Adipocyte (in vitro differentiated cells): ENCODE measurements around the gene VTCN1.
A peak's percentile ranks its signal among the peaks of the same experiment; 100 is the strongest.

Experiments
- DNase-seq: peaks from one replicate; pipeline ENCODE4 v3.0.0-alpha.2; 2015; ENCODE audit warnings: low read depth
- H3K27me3 ChIP-seq: replicated peaks from 2 replicates; pipeline ENCODE4 v1.7.0; 2013; ENCODE audit warnings: mild to moderate bottlenecking, low read length, moderate library complexity; ENCODE audit not compliant: control insufficient read depth, insufficient read depth
- H3K36me3 ChIP-seq: 2 replicates; pipeline ENCODE4 v1.7.0; 2013; ENCODE audit warnings: low read length, mild to moderate bottlenecking, moderate library complexity; ENCODE audit not compliant: control insufficient read depth, insufficient read depth, severe bottlenecking
- H3K4me1 ChIP-seq: 2 replicates; pipeline ENCODE4 v1.7.0; 2013; ENCODE audit warnings: mild to moderate bottlenecking, low read length, moderate library complexity; ENCODE audit not compliant: control insufficient read depth, insufficient read depth
- H3K4me3 ChIP-seq: 2 replicates; pipeline ENCODE4 v1.7.0; 2013; ENCODE audit warnings: mild to moderate bottlenecking, low read length, moderate library complexity
- H3K9ac ChIP-seq: 2 replicates; pipeline ENCODE4 v1.7.0; 2013; ENCODE audit warnings: mild to moderate bottlenecking, low read length, moderate library complexity
- H3K9me3 ChIP-seq: 2 replicates; pipeline ENCODE4 v1.7.0; 2013; ENCODE audit warnings: mild to moderate bottlenecking, low read length, moderate library complexity; ENCODE audit not compliant: control insufficient read depth

VTCN1 gene

DNA sequence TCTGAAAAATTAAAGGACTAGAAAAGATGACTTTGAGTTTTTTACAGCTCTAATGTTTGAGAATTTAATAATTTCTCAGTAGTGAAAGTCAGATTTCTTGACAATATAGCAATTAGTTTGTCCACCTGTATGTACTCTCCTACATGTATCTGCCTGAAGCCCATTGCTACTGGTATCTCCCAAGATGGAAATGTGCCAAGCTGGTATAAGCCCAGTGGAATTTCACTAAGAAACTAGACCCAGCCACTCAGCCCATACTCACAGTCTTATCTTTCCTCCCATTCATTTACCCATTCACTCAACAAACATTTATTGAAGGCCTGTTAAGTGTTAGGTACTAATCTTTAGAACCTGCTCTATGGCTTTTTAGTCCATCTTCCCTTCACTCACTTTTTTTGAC lies 67.6 kb downstream of the VTCN1 start:
- no peak for DNase-seq
- H3K4me1 ChIP-seq, result peaks cover 21% of the 10 kb centered on the region
- no peaks in the 10 kb centered on the region for H3K36me3 ChIP-seq
- H3K9me3 ChIP-seq, result no peaks in the 10 kb centered on the region
- no peak overlapping the region for H3K9ac ChIP-seq
- no peaks in the 10 kb centered on the region for H3K27me3 ChIP-seq
- no peak overlapping the region for H3K4me3 ChIP-seq

- no peak overlapping the region for H3K4me3 ChIP-seq
- H3K36me3 ChIP-seq, result no peaks in the 10 kb centered on the region
- no peak for DNase-seq
- H3K4me1 ChIP-seq, result peaks cover 13% of the 10 kb centered on the region
- H3K9ac ChIP-seq, result no peak overlapping the region
- no peaks in the 10 kb centered on the region for H3K27me3 ChIP-seq
- no peaks in the 10 kb centered on the region for H3K9me3 ChIP-seq
These were observed 68.5 kb downstream of the VTCN1 start for GRCh38 chr1:117142200-117142599.

DNA sequence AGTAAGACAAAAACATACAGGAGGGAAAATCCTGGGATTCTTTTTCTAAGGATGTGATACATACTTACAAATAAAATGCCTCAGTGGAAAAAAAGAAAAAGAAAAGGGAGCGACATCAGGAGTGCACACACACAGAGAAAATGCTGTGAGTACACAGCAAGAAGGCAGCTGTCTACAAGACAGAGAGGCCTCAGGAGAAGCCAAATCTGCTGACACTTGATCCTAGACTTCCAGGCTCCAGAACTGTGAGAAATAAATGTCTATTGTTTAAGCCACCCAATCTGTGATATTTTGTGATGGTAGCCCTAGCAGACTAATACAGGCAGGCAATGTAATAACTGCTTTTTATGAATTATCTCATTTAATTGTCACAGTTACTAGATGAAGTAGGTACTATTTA lies 72.2 kb downstream of the VTCN1 start:
- no peak overlapping the region for H3K9ac ChIP-seq
- no peaks in the 10 kb centered on the region for H3K27me3 ChIP-seq
- no peaks in the 10 kb centered on the region for H3K36me3 ChIP-seq
- H3K4me1 ChIP-seq, result no peaks in the 10 kb centered on the region
- H3K4me3 ChIP-seq, result no peak overlapping the region
- H3K9me3 ChIP-seq, result no peaks in the 10 kb centered on the region
- no peak for DNase-seq

DNA sequence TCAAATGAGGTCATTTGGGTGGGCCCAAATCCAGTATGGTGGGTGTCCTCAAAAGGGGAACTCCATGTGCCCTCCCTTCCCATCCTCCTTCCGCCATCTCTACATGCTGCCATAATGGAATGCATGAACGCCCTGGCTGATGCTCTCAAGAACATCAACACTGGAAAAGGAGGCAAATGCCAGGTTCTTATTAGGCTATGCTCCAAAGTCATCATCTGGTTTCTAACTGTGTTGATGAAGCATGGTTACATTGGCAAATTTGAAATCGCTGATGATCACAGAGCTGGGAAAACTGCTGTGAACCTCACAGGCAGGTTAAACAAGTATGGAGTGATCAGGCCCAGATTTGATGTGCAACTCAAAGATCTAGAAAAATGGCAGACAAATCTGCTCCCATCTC lies 72.6 kb downstream of the VTCN1 start:
- Histone ChIP-seq H3K4me3 (no peak overlapping the region), H3K9me3 (no peaks in the 10 kb centered on the region), H3K36me3 (no peaks in the 10 kb centered on the region), H3K4me1 (no peaks in the 10 kb centered on the region), H3K9ac (no peak overlapping the region), H3K27me3 (no peaks in the 10 kb centered on the region)
- DNase-seq, result no peak

DNA sequence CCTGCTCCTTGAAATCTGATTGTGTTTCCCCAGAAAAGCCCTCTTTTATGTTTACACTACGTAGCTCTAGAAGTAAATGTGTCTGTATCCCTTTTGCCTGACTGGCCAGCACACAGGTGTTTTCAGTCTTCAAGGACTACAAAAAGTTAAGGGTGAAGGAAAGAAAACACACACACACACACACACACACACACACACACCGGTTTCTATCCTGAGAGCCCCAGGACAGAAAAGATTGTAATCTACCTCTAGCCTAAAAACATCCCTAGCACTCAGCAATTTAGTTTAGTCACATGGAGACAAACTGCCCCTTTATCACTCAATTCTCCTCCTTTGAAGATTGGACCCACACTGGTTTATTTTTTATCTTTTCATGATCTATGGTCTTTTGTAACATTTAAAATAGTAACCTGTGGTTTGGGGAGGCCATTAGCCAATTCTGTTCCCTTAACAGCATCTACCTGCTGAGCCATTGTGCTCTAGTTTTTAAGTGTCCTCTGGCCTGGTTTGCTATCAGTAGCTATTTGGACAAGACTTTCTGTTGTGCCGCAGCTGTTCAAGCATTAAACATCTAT lies 73.4 kb downstream of the VTCN1 start:
- H3K27me3 ChIP-seq, result no peaks in the 10 kb centered on the region

GRCh38 chr1:117136749-117137148 lies 74.0 kb downstream of the VTCN1 start:
- Histone ChIP-seq H3K27me3 (no peaks in the 10 kb centered on the region), H3K36me3 (no peaks in the 10 kb centered on the region), H3K9ac (no peak overlapping the region), H3K9me3 (no peaks in the 10 kb centered on the region), H3K4me3 (no peak overlapping the region), H3K4me1 (no peaks in the 10 kb centered on the region)
- DNase-seq, result no peak

More for the DNA sequence above, 73.4 kb downstream of the VTCN1 start:
- DNase-seq, result no peak
- Histone ChIP-seq H3K4me3 (no peak overlapping the region), H3K4me1 (no peaks in the 10 kb centered on the region), H3K9ac (no peak overlapping the region), H3K9me3 (no peaks in the 10 kb centered on the region), H3K36me3 (no peaks in the 10 kb centered on the region)

- H3K9me3 ChIP-seq, result no peaks in the 10 kb centered on the region
- H3K9ac ChIP-seq, result no peak overlapping the region
- H3K4me1 ChIP-seq, result no peaks in the 10 kb centered on the region
- no peaks in the 10 kb centered on the region for H3K36me3 ChIP-seq
- no peak for DNase-seq
- H3K27me3 ChIP-seq, result no peaks in the 10 kb centered on the region
- H3K4me3 ChIP-seq, result no peak overlapping the region
These were observed 75.4 kb downstream of the VTCN1 start for GRCh38 chr1:117135329-117135728.

DNA sequence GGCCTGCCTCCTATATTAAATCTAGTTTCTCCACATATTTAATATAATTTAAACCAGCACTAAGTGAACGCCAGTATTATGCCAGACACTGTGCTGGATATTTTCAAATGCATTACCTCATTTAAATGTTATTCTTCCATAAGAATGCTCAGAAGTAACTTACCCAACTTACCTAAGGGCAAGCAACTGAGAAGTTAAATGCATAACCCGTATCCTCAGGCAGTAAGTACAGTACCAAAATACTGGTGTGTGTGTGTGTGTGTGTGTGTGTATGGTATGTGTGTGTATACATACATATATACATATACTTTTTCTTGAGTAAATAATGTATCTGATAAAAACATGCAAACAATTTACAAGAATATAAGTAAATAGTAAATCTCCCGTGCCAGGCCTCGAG lies 80.2 kb downstream of the VTCN1 start:
- Histone ChIP-seq H3K9ac (no peak overlapping the region), H3K36me3 (no peaks in the 10 kb centered on the region), H3K9me3 (no peaks in the 10 kb centered on the region), H3K4me1 (peaks cover 7% of the 10 kb centered on the region), H3K27me3 (peaks cover under 1% of the 10 kb centered on the region), H3K4me3 (no peak overlapping the region)
- DNase-seq, result no peak

- Histone ChIP-seq H3K9me3 (no peaks in the 10 kb centered on the region), H3K4me3 (no peak overlapping the region), H3K36me3 (no peaks in the 10 kb centered on the region), H3K27me3 (peaks cover 4% of the 10 kb centered on the region), H3K4me1 (peaks cover 7% of the 10 kb centered on the region), H3K9ac (peak overlapping the region; percentile 19)
- peak; percentile 87 for DNase-seq
These were observed 82.2 kb downstream of the VTCN1 start for GRCh38 chr1:117128323-117129079.

- H3K36me3 ChIP-seq, result no peaks in the 10 kb centered on the region
- H3K4me3 ChIP-seq, result no peak overlapping the region
- peak; percentile 54 for DNase-seq
- H3K4me1 ChIP-seq, result peaks cover 7% of the 10 kb centered on the region
- H3K9me3 ChIP-seq, result no peaks in the 10 kb centered on the region
- peaks cover 4% of the 10 kb centered on the region for H3K27me3 ChIP-seq
- H3K9ac ChIP-seq, result no peak overlapping the region
These were observed 82.9 kb downstream of the VTCN1 start for GRCh38 chr1:117127795-117128194.

DNA sequence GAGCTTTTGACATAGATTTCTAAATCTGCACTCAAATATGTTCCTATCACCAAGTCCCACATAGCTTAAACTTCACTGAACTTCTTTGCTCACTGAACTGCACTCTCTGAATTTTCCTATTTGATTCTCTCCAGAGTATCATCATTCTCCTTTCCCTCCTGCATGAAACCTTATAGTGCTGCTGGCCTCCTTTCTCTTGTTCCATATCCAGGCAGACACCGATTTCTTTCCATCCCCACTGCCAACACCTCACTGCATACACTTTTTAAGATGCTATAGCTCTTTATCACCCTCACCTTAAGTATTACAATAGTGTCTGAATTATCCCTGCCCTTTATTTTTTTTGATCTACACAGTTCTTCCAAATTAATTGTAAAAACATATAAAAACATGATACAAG lies 86.1 kb downstream of the VTCN1 start:
- Histone ChIP-seq H3K36me3 (no peaks in the 10 kb centered on the region), H3K27me3 (peaks cover 4% of the 10 kb centered on the region), H3K4me3 (no peak overlapping the region), H3K9ac (no peak overlapping the region), H3K4me1 (peaks cover 16% of the 10 kb centered on the region), H3K9me3 (no peaks in the 10 kb centered on the region)
- DNase-seq, result no peak

GRCh38 chr1:117123274-117123673 lies 87.5 kb downstream of the VTCN1 start:
- H3K4me1 ChIP-seq, result peaks cover 15% of the 10 kb centered on the region

More at GRCh38 chr1:117123274-117123673, 87.5 kb downstream of the VTCN1 start:
- Histone ChIP-seq H3K9ac (no peak overlapping the region), H3K4me3 (no peak overlapping the region), H3K27me3 (peaks cover 4% of the 10 kb centered on the region), H3K36me3 (no peaks in the 10 kb centered on the region), H3K9me3 (no peaks in the 10 kb centered on the region)
- DNase-seq, result no peak
